Measurements from ENCODE around the gene ARVCF. TPM values are rescaled to one million over a fixed set of nuclear protein-coding genes. Genes with fewer than 3 reads are reported as not detected.

ARVCF gene
- total RNA-seq, 1 experiment from 2014 or later: 15.6 TPM

DNA sequence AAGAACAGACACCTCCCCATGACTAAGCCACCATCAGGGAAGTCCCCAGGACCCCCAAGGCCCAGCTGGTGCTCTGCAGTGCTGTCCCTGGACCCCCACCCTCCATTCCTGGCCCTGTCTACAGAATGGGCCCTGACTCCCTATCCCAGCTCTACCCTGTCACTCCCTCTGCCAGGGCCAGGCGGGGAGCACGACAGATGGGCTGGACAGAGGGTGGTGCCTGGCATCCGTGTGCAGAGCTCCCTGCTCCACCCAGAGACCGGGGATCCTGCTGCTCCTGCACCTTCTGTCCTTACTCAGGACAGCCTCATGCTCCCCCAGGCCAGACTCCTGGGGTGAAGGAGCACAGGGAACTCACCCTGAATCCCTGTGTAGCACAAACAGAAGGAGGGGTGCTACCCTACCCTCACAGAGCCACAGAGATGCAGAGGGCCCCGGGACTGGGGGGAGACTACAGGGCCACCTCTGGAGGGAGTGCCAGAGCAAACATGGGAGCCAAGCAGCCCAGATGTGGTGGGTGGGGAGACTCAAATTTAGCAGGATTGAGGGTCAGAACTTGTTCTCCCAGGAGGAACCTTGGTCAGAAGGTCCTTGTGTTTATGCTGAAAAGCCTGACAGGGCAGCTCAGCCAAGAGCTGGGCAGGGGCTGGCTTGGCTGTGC, 2.0 kb downstream of the ARVCF start:
- Histone ChIP-seq H3K4me3 (no peak overlapping the region), H3F3A (ENCODE audit: insufficient read depth, low read depth) (no peaks in the 10 kb centered on the region), H3K4me1 (replicated peaks; ENCODE audit: insufficient read depth) (no peaks in the 10 kb centered on the region), H3K79me2 (ENCODE audit: low read depth) (no peaks in the 10 kb centered on the region), H3K27ac (no peak overlapping the region), H3K36me3 (ENCODE audit: low read depth) (no peaks in the 10 kb centered on the region), H3K4me2 (no peak overlapping the region), H3K9me3 (ENCODE audit: insufficient read depth, low read depth) (no peaks in the 10 kb centered on the region), H4K20me1 (ENCODE audit: insufficient read depth) (no peaks in the 10 kb centered on the region), H2AFZ (no peak overlapping the region), H3K27me3 (ENCODE audit: insufficient read depth, low read depth) (no peaks in the 10 kb centered on the region), H3K9me2 (ENCODE audit: insufficient read depth) (no peaks in the 10 kb centered on the region)
- ChIA-PET POLR2A (ENCODE audit: unreplicated experiment) (no interaction called here), CTCF (no interaction called here)
- no peak for DNase-seq
- no TSS peak for BruUV-seq (replicated peaks)
- intact Hi-C loops (cut with micrococcal nuclease; ENCODE audit: unreplicated experiment): no loop called here
- TF ChIP-seq, protein P1, sequence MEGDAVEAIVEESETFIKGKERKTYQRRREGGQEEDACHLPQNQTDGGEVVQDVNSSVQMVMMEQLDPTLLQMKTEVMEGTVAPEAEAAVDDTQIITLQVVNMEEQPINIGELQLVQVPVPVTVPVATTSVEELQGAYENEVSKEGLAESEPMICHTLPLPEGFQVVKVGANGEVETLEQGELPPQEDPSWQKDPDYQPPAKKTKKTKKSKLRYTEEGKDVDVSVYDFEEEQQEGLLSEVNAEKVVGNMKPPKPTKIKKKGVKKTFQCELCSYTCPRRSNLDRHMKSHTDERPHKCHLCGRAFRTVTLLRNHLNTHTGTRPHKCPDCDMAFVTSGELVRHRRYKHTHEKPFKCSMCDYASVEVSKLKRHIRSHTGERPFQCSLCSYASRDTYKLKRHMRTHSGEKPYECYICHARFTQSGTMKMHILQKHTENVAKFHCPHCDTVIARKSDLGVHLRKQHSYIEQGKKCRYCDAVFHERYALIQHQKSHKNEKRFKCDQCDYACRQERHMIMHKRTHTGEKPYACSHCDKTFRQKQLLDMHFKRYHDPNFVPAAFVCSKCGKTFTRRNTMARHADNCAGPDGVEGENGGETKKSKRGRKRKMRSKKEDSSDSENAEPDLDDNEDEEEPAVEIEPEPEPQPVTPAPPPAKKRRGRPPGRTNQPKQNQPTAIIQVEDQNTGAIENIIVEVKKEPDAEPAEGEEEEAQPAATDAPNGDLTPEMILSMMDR (conservative IDR thresholded peaks at IDR 0.05): no peak
- TF ChIP-seq EZH2 (IDR thresholded peaks at IDR 0.05; ENCODE audit: low read depth): no peak

DNA sequence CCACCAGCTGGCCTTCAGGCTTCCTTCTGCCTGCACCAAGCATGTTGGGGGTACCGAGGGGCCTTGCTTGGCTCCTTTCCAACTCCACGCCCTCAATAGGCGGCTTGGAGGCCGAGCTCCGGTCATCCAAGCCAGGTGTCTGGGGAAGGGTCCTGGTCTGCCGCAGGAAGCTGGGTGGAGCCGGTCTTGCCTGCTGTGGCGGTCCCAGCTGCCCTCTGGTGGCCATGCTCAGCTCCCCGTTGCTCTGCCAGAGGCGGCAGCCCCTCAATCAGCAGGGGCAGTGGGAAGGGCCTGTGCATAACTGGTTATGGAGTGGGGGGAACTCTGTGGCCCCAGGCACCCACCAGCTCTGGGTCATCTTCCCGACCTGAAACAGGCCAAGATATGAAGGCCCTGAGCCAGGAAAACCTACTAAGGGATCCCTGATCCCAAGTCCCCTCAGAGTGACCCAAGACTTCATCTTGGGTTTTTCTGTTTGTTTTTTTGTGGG, 3.2 kb downstream of the ARVCF start:
- H3K9me3 ChIP-seq (ENCODE audit: insufficient read depth, low read depth): no peaks in the 10 kb centered on the region
- CTCF ChIA-PET: no interaction called here
- no peak overlapping the region for H3K27ac ChIP-seq
- H3K4me3 ChIP-seq: no peak overlapping the region
- H3K27me3 ChIP-seq (ENCODE audit: insufficient read depth, low read depth): no peaks in the 10 kb centered on the region
- H3K9me2 ChIP-seq (ENCODE audit: insufficient read depth): no peaks in the 10 kb centered on the region
- TF ChIP-seq, protein P1 (conservative IDR thresholded peaks at IDR 0.05): peak; percentile 35; the same call in 1 of the 2 replicates
- no peak for TF ChIP-seq EZH2 (IDR thresholded peaks at IDR 0.05; ENCODE audit: low read depth)
- no peaks in the 10 kb centered on the region for H3K4me1 ChIP-seq (replicated peaks; ENCODE audit: insufficient read depth)
- intact Hi-C loops (cut with micrococcal nuclease; ENCODE audit: unreplicated experiment): no loop called here
- no peak overlapping the region for H2AFZ ChIP-seq
- no peaks in the 10 kb centered on the region for H3K79me2 ChIP-seq (ENCODE audit: low read depth)
- no peak overlapping the region for H3K4me2 ChIP-seq
- H4K20me1 ChIP-seq (ENCODE audit: insufficient read depth): no peaks in the 10 kb centered on the region
- no peaks in the 10 kb centered on the region for H3K36me3 ChIP-seq (ENCODE audit: low read depth)
- no TSS peak for BruUV-seq (replicated peaks)
- DNase-seq: no peak
- POLR2A ChIA-PET (ENCODE audit: unreplicated experiment): interaction anchor here (0.6 kb wide), 1 partner anchor 42 kb away, joined by 4 read pairs; no protein-coding TSS in a partner anchor
- H3F3A ChIP-seq (ENCODE audit: insufficient read depth, low read depth): no peaks in the 10 kb centered on the region

DNA sequence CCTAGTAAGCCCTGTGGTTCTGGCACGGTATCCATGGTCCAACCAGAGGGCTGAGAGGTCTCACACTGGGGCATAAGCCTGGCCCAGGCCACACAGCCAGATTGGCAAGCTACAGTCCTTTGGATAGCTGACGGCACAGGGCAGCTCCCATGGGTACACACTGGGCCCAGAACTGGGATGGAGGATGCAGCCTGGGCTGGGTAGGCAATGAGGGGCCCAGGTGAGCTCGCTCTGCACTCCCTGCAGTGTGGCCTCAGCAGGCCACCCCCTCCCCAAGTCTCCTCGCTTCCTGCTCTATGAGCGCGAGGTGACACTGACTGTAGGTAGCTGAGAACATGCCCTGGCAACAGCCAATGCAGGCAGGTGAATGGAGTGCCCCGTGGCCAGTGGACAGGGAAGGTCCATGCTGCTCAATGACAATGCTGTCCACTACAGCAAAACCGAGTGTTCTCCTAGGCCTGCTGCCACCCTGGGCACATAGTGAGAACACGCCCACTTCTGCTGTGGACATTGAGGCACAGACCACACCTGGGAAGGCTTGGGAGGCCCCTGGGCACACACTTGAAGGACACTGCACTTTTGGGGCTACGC, 3.8 kb downstream of the ARVCF start:
- Histone ChIP-seq H3K27ac (no peak overlapping the region), H3K4me2 (no peak overlapping the region), H2AFZ (no peak overlapping the region), H3K9me2 (ENCODE audit: insufficient read depth) (no peaks in the 10 kb centered on the region), H3K79me2 (ENCODE audit: low read depth) (no peaks in the 10 kb centered on the region), H3K9me3 (ENCODE audit: insufficient read depth, low read depth) (no peaks in the 10 kb centered on the region), H3F3A (ENCODE audit: insufficient read depth, low read depth) (no peaks in the 10 kb centered on the region), H4K20me1 (ENCODE audit: insufficient read depth) (no peaks in the 10 kb centered on the region), H3K27me3 (ENCODE audit: insufficient read depth, low read depth) (no peaks in the 10 kb centered on the region), H3K36me3 (ENCODE audit: low read depth) (no peaks in the 10 kb centered on the region), H3K4me1 (replicated peaks; ENCODE audit: insufficient read depth) (no peaks in the 10 kb centered on the region), H3K4me3 (no peak overlapping the region)
- no TSS peak for BruUV-seq (replicated peaks)
- intact Hi-C loops (cut with micrococcal nuclease; ENCODE audit: unreplicated experiment): no loop called here
- POLR2A ChIA-PET (ENCODE audit: unreplicated experiment): no interaction called here
- TF ChIP-seq EZH2 (IDR thresholded peaks at IDR 0.05; ENCODE audit: low read depth): no peak
- TF ChIP-seq, protein P1 (conservative IDR thresholded peaks at IDR 0.05): no peak
- no peak for DNase-seq
- CTCF ChIA-PET: no interaction called here
